GM10248 (cell line): ENCODE data around the gene SVOPL.

Experiments
- CTCF ChIA-PET: fragments of 300-600 bp; sonication (Branson Sonifier 250); formaldehyde crosslinking; extraction: SDS; loops from one replicate; lab custom pipeline; 2021; ENCODE audit warnings: antibody characterized with exemption; lab: Yijun Ruan, JAX
- POLR2A ChIA-PET: fragments of 350-650 bp; sonication (Branson Sonifier 250); formaldehyde crosslinking; extraction: SDS; loops from one replicate; lab custom pipeline; 2020; ENCODE audit warnings: antibody characterized with exemption; lab: Yijun Ruan, JAX
- DNase-seq: peaks from one replicate; pipeline ENCODE4 v3.0.0; 2012; ENCODE audit errors: extremely low spot score
- TF ChIP-seq, protein P1 (sequence below): IDR thresholded peaks from 2 replicates; pipeline ENCODE4 v1.5.1; 2012; ENCODE audit warnings: mild to moderate bottlenecking, low read depth; ENCODE audit errors: extremely low read depth, missing control alignments, control extremely low read depth

The SVOPL gene

DNA sequence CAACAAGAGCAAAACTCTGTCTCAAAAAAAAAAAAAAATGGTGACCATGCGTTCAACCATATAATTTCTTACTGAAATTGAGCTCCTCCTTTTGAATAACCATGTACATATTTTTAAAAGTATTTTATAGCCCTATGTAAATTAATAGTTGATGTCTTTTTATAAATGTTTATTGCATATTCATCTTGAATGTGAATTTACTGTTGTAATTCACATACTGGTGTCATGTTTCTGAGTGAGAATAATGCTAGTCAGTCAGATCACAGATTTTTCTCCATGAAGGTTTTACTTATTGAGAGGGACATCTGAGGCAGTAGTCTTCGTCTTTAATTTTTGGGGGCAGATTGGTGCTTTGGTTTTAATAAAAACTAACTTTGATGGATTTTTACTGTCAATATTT is 112.2 kb downstream of the SVOPL start:
- ChIA-PET CTCF (interaction anchor here (1.6 to 1.9 kb wide), 2 partner anchors 11 to 13 kb away, joined by 5 to 6 read pairs; no protein-coding TSS in a partner anchor), POLR2A (no interaction called here)
- no peak for DNase-seq
- TF ChIP-seq, protein P1, sequence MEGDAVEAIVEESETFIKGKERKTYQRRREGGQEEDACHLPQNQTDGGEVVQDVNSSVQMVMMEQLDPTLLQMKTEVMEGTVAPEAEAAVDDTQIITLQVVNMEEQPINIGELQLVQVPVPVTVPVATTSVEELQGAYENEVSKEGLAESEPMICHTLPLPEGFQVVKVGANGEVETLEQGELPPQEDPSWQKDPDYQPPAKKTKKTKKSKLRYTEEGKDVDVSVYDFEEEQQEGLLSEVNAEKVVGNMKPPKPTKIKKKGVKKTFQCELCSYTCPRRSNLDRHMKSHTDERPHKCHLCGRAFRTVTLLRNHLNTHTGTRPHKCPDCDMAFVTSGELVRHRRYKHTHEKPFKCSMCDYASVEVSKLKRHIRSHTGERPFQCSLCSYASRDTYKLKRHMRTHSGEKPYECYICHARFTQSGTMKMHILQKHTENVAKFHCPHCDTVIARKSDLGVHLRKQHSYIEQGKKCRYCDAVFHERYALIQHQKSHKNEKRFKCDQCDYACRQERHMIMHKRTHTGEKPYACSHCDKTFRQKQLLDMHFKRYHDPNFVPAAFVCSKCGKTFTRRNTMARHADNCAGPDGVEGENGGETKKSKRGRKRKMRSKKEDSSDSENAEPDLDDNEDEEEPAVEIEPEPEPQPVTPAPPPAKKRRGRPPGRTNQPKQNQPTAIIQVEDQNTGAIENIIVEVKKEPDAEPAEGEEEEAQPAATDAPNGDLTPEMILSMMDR, result no peak

DNA sequence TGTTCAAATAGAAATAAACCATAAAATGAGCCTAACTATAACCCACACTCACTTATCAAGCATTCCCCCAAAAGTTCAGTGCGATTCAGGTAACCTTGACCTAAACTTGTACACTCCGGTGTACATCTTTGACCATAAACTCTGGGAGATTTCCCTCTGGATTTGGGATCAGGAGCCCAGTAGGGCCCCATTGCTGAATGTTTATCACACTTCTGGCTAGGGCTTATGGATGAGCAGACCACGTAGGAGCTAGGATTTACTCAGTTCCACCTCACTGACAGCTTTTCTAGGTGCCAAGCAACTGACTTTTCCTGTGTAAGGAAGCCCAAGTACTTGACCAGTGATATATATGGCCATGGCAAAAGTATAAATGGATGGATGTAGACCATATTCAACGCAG is 113.7 kb downstream of the SVOPL start:
- DNase-seq, result no peak
- POLR2A ChIA-PET, result no interaction called here
- TF ChIP-seq, protein P1, result no peak
- CTCF ChIA-PET, result no interaction called here

DNA sequence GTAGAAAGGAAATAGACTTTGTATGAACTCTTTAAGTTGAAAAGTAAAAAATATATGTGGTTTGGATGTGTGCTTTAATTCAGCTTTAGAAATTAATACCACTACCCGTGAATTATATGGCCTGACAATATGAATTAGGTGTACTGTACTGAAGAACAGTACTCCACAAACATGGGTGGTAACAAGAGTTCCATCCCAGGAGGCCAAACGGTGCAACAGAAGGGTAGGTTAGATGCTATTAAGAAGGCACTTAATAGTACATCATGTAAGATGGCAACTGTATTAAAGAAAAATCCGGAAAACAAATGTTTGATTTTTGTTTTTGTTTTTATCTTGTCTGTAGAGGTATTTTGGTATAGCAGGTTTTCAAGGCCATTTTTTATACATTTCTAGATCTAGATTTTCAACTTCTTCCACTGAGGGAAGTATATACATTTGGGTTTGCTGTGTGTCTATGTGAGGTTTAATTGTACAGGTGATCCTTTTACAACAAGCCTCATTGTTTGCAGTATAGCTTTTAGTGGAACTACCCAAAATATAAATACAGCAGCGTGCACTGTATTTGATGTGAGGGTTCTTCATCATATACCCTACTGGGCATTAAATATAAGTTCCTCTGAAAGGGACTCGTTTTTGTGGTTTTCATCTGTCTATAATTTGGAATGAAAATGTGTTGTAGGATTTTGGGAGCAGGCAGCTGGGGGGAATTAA is 115.7 kb downstream of the SVOPL start:
- DNase-seq, result no peak
- TF ChIP-seq, protein P1, result no peak
- ChIA-PET CTCF (interaction anchor here (1.4 to 2.1 kb wide), 2 partner anchors 8 to 37 kb away, joined by 4 to 10 read pairs; no protein-coding TSS in a partner anchor), POLR2A (no interaction called here)

DNA sequence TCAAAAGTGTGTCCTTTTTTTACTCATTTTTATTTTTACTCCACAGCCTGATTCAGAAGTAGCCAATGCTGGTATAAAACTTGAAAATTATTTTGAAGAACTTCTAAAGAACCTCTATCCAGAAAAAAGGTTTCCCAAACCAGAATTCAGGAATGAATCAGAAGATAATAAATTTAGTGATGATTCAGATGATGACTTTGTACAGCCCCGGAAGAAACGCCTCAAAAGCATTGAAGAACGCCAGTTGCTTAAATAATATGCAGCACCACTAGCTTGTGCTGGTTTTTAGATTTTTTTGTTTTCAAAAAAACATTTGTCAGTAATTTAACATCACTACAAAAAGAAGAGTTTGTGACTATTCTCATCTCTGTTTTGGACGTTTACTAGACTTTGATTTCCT is 116.5 kb downstream of the SVOPL start:
- POLR2A ChIA-PET, result no interaction called here
- TF ChIP-seq, protein P1, result no peak

DNA sequence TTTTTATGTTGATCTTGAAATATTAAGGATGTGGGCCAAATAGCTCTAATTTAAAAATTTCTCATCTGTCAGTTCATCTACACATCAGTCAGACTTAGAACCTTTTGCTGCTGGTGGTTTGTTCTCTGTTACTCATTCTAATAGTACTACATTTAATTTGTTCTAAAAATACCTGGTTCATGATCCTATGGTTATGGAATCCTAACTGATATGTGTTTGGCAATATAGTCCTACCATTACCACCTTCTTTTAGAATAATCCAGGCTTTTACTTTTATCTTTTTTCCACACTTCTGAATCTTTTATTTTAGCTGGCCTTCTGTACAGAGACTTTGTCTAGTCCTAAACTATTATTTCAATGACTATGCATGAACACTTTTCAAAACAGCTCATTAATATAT is 116.9 kb downstream of the SVOPL start:
- CTCF ChIA-PET, result interaction anchor here (1.4 to 2.1 kb wide), 2 partner anchors 10 to 35 kb away, joined by 4 to 10 read pairs; no protein-coding TSS in a partner anchor
- TF ChIP-seq, protein P1, result no peak
- POLR2A ChIA-PET, result no interaction called here
- no peak for DNase-seq

More for the DNA sequence above, 116.5 kb downstream of the SVOPL start:
- no peak for DNase-seq
- CTCF ChIA-PET, result interaction anchor here (1.4 to 2.1 kb wide), 2 partner anchors 9 to 36 kb away, joined by 4 to 10 read pairs; no protein-coding TSS in a partner anchor

DNA sequence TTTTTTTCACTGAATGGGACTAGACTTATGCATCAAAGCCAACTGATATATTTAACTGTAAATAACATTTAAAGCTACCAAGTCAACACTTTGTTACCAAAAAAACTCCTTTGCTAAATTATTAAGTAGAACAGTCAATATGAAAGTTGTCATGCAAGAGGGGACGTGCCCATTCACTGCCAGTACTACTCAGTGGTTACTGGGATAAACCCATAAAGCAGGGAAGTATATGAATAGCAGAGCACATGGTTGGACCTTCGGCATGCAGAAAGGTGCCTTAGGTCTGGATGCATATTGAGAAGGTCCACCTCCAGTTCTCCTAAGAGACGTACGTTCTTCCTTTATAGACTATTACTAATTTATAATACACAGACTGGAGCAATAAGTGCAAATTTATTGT is 120.1 kb downstream of the SVOPL start:
- ChIA-PET POLR2A (no interaction called here), CTCF (no interaction called here)
- TF ChIP-seq, protein P1, result no peak
- DNase-seq, result no peak
